GM12892 (cell line): Measurements from ENCODE around the gene LDHB.
"Not testable (repeated sequence)": the region's sequence is repeated elsewhere in the genome, so short reads cannot be mapped to it uniquely, and the experiment has no call there.

ENCODE experiments used
- DNase-seq: peaks from one replicate; pipeline ENCODE4 v3.0.0; 2011; ENCODE audit not compliant: insufficient read length
- FAIRE-seq: peaks from 2 replicates; lab custom pipeline; 2011; peaks lifted over from hg19 to GRCh38; lab: Jason Lieb, UNC
- POLR2A ChIP-seq: IDR thresholded peaks from 2 replicates; pipeline ENCODE4 v1.6.1; 2011; ENCODE audit warnings: low read depth, low read length, control low read depth
- POLR2AphosphoS5 ChIP-seq: IDR thresholded peaks from 2 replicates; pipeline ENCODE4 v1.6.1; 2011; ENCODE audit warnings: low read depth, low read length, control low read depth
- TAF1 ChIP-seq: IDR thresholded peaks from 2 replicates; pipeline ENCODE4 v1.6.1; 2011; ENCODE audit warnings: low read depth, mild to moderate bottlenecking, control low read depth, low read length, borderline replicate concordance

LDHB gene

DNA sequence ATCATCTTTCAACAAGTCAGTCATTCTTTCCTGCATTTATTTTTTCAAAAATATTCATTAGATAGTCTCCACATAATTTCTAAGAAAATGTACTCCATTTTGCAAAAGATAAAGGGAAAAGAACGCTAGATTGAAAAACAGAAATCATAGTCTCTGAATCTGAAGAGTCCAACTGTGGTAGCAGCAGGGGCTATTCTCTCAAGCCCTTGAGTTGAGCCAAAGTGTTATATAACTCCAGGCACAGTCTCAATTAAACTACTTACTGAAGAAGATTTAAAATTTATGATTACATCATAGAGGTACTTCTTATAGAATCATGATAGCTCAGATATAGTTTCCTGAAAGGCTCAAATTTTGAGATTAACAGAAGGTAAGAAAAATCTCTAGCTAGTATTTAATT lies 5.8 kb downstream of the LDHB start:
- FAIRE-seq (no peak), DNase-seq (no peak)
- TF ChIP-seq POLR2A (no peak), POLR2AphosphoS5 (no peak), TAF1 (no peak)

- no peak for DNase-seq
- TF ChIP-seq POLR2AphosphoS5 (peak; percentile 57), POLR2A (0 out of 2 replicates have a peak, but pooled peaks have one; percentile 18), TAF1 (no peak)
- FAIRE-seq, result no peak
Measured at GRCh38 chr12:21650997-21651396, 6.6 kb downstream of the LDHB start.

- TF ChIP-seq TAF1 (no peak), POLR2A (no peak), POLR2AphosphoS5 (no peak)
- no peak for DNase-seq
- FAIRE-seq, result no peak
Measured at GRCh38 chr12:21649034-21649433, 8.6 kb downstream of the LDHB start.

- FAIRE-seq, result no peak
- no peak for DNase-seq
- TF ChIP-seq TAF1 (no peak), POLR2A (no peak; the same call in 1 of the 2 replicates), POLR2AphosphoS5 (no peak)
Measured at GRCh38 chr12:21648378-21648777, 9.3 kb downstream of the LDHB start.

DNA sequence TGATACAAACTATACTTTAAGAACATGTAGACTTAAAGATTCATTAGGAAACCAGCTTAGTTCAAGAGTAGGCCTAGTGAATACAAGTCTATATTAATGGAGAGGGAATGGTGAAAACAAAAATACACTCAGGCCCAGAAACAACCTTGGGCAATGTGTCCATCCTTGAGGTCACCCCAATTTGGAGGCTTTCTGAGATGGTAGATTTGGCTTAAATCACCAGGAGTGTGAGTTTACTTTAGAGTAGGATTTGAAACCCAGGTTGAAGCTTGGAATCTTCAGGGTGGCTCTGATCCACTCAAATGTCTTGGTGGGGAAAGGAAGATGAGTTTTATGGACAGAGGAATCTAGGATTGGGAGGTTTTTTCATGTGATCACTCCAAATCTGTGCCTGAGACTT lies 10.5 kb downstream of the LDHB start:
- FAIRE-seq (no peak), DNase-seq (no peak)
- TF ChIP-seq POLR2A (peak; percentile 33; the same call in 1 of the 2 replicates), POLR2AphosphoS5 (peak; percentile 46; the same call in 1 of the 2 replicates), TAF1 (no peak)

GRCh38 chr12:21645041-21645500 lies 12.6 kb downstream of the LDHB start:
- not testable (repeated sequence) for FAIRE-seq, DNase-seq

DNA sequence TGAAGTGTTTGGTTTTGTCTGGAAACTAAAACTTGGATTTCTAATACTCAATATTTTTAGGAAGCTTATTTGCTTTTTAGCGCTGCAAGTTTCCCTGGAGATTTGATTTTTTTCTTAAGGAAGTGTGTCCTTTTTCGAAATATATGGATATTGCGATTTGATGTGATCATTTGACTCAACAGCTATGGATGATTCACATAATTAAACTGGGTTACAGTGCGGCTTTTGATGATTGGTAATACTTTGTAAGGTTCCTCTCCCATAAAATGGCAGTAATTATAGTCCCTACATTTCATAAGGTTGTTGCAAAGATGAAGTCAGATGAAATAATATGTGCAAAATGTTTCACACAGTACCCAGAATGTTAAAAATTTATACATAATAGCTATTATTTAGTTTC lies 13.1 kb downstream of the LDHB start:
- FAIRE-seq (peak; percentile 60), DNase-seq (no peak)
- TF ChIP-seq TAF1 (no peak), POLR2A (no peak), POLR2AphosphoS5 (no peak)

DNA sequence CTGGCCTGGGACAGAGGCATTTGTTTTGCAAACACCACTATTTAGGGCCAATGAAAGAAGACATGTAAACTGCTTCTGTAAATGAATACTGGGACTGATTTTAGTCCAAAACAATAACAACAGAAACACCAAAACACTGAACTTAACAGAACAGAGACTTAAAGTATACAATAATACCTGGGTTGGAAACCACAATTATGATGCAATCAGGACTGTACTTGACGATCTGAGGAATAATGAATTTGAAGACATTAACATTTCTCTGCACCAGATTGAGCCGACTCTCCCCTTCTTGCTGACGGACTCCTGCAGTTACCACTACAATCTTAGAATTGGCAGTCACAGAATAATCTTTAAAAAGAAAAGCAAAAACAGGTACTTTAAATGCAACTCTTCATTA lies 13.9 kb downstream of the LDHB start:
- DNase-seq (no peak), FAIRE-seq (no peak)
- TF ChIP-seq TAF1, result no peak
- TF ChIP-seq POLR2AphosphoS5, result no peak
- TF ChIP-seq POLR2A, result no peak

- no peak for DNase-seq
- FAIRE-seq, result no peak
- TF ChIP-seq POLR2AphosphoS5, result no peak
- TF ChIP-seq POLR2A, result no peak
- no peak for TF ChIP-seq TAF1
Measured at GRCh38 chr12:21642707-21643389, 14.8 kb downstream of the LDHB start.

GRCh38 chr12:21638054-21638891 lies 19.4 kb downstream of the LDHB start:
- FAIRE-seq (no peak), DNase-seq (no peak)
- TF ChIP-seq TAF1, result no peak
- no peak for TF ChIP-seq POLR2AphosphoS5
- no peak for TF ChIP-seq POLR2A

DNA sequence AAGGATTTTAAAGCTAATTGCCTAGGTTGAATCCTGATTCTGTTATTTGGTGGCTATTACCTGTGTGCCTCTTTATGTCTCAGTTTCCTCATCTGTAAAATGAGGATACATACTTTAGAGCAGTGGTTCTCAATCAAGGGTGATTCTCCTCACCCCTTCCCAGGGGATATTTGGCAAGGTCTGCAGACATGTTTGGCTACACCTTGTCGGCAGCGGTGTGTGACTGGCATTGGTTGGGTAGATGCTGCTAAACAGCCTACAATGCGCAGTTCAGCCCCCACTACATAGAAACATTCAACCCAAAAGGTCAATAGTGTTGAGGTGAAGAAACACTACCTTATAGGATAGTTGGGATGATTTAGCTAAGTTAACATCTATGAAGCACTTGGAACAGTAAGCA lies 23.4 kb downstream of the LDHB start:
- TF ChIP-seq POLR2AphosphoS5 (peak; percentile 62; the same call in 1 of the 2 replicates), POLR2A (peak; percentile 52), TAF1 (no peak)
- FAIRE-seq, result no peak
- DNase-seq, result no peak

DNA sequence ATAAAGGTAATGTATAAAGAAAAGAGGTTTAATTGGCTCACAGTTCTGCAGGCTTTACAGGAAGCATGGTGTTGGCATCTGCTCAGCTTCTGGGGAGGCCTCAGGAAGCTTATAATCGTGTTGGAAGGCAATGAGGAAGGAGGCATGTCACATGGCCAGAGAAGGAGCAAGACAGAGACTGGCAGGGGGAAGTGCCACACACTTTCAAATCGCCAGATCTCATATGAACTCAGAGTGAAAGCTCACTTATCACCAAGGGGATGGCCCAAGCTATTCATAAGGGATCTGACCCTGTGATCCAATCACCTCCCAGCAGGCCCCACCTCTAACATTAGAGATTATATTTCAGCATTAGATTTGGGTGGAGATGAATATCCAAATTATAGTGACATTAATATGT lies 26.3 kb downstream of the LDHB start:
- FAIRE-seq (no peak), DNase-seq (no peak)
- TF ChIP-seq TAF1 (no peak), POLR2A (no peak)
